T follicular helper cell (primary cell): ENCODE results near the gene GUCY1A1.
"Not testable (repeated sequence)": the region's sequence is repeated elsewhere in the genome, so short reads cannot be mapped to it uniquely, and the experiment has no call there.

Experiments
- DNase-seq: peaks from one replicate; pipeline ENCODE4 v3.0.0-alpha.2; 2020; ENCODE audit warnings: low read depth
- total RNA-seq, 2 experiments: gene quantifications; one replicate each; lab custom pipeline; 2026; lab: John Stamatoyannopoulos, UW

The GUCY1A1 gene
- 0.04 to 0.06 reads per million in 2 experiments for total RNA-seq

GRCh38 chr4:155666344-155667221, at the start of gene GUCY1A1:
Gene GUCY1A1 (plus strand): TSS chr4:155666848. CDS start chr4:155696868, 30,020 bp downstream.
- DNase-seq = no peak

- no peak for DNase-seq
Measured at GRCh38 chr4:155617296-155617695, 49.4 kb upstream of the GUCY1A1 start.

GRCh38 chr4:155618183-155618838, 48.3 kb upstream of the GUCY1A1 start:
- no peak for DNase-seq

- no peak for DNase-seq
Measured at GRCh38 chr4:155620637-155621036, 46.0 kb upstream of the GUCY1A1 start.

- DNase-seq = no peak
Measured at GRCh38 chr4:155624478-155624877, 42.2 kb upstream of the GUCY1A1 start.

GRCh38 chr4:155626561-155626960, 40.1 kb upstream of the GUCY1A1 start:
- no peak for DNase-seq

- no peak for DNase-seq
Measured at GRCh38 chr4:155629183-155629825, 37.3 kb upstream of the GUCY1A1 start.

GRCh38 chr4:155629956-155630355, 36.7 kb upstream of the GUCY1A1 start:
- DNase-seq = no peak

GRCh38 chr4:155632310-155632840, 34.3 kb upstream of the GUCY1A1 start:
- DNase-seq = no peak

- no peak for DNase-seq
Measured at GRCh38 chr4:155638195-155638965, 28.3 kb upstream of the GUCY1A1 start.

- no peak for DNase-seq
Measured at GRCh38 chr4:155639704-155640523, 26.7 kb upstream of the GUCY1A1 start.

- DNase-seq = no peak
Measured at GRCh38 chr4:155640751-155641150, 25.9 kb upstream of the GUCY1A1 start.

GRCh38 chr4:155643087-155643486, 23.6 kb upstream of the GUCY1A1 start:
- no peak for DNase-seq

GRCh38 chr4:155646001-155646400, 20.6 kb upstream of the GUCY1A1 start:
- no peak for DNase-seq

- DNase-seq = not testable (repeated sequence)
Measured at GRCh38 chr4:155650785-155651184, 15.9 kb upstream of the GUCY1A1 start.

GRCh38 chr4:155653052-155653451, 13.6 kb upstream of the GUCY1A1 start:
- DNase-seq = no peak

GRCh38 chr4:155656025-155656424, 10.6 kb upstream of the GUCY1A1 start:
- DNase-seq = no peak

GRCh38 chr4:155657169-155657568, 9.5 kb upstream of the GUCY1A1 start:
- DNase-seq = no peak

GRCh38 chr4:155657985-155658680, 8.5 kb upstream of the GUCY1A1 start:
- no peak for DNase-seq

GRCh38 chr4:155658681-155659064, 8.0 kb upstream of the GUCY1A1 start:
- DNase-seq = no peak
